ENCODE data around the gene SLC24A4.

DNA sequence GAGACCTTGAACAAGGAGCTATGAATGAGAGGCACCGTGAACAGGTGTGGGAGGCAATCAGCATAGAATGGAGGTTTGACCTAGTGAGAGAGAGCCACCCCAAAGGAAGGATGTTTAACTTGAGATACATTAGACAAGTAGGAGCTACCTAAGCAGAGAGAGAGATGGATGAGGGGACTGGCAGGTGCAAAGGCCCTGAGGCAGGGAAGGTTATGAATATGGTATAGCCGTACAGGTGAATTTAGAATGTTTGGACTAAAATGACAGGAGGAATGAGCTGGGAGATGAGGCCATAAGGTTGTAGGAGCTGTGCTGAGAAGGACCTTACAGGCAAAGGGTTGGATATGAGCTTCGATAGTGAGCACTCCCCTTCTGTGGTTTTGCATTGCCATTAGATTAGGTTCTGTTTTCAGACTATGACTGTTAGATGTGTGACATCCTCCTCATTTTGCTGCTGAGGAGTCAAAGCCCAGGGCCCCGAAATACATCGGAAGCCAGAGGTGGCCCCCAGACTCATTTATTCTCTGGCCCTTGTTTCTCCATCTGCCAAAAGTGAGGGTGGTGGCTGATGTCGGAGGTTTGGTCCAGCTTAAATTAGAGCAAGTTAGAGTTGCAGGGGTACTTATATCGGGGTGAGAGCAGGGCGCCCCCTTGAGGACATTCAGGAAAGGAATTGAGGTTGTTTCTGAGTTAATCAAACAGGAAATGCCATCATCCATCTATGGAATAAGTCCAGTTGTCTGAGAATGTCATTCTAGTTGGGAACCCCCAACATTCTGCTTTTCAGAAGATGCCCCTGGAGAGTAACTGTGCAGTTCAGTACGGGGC is 29.4 kb downstream of the SLC24A4 start:
- TF ChIP-seq, protein P1, sequence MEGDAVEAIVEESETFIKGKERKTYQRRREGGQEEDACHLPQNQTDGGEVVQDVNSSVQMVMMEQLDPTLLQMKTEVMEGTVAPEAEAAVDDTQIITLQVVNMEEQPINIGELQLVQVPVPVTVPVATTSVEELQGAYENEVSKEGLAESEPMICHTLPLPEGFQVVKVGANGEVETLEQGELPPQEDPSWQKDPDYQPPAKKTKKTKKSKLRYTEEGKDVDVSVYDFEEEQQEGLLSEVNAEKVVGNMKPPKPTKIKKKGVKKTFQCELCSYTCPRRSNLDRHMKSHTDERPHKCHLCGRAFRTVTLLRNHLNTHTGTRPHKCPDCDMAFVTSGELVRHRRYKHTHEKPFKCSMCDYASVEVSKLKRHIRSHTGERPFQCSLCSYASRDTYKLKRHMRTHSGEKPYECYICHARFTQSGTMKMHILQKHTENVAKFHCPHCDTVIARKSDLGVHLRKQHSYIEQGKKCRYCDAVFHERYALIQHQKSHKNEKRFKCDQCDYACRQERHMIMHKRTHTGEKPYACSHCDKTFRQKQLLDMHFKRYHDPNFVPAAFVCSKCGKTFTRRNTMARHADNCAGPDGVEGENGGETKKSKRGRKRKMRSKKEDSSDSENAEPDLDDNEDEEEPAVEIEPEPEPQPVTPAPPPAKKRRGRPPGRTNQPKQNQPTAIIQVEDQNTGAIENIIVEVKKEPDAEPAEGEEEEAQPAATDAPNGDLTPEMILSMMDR (IDR thresholded peaks at IDR 0.05) = no peak
- no peak for TF ChIP-seq POLR2A (IDR thresholded peaks at IDR 0.05)

Measured in uterus (tissue), 2 donors.